Measurements from ENCODE around the gene TNK1.

DNA sequence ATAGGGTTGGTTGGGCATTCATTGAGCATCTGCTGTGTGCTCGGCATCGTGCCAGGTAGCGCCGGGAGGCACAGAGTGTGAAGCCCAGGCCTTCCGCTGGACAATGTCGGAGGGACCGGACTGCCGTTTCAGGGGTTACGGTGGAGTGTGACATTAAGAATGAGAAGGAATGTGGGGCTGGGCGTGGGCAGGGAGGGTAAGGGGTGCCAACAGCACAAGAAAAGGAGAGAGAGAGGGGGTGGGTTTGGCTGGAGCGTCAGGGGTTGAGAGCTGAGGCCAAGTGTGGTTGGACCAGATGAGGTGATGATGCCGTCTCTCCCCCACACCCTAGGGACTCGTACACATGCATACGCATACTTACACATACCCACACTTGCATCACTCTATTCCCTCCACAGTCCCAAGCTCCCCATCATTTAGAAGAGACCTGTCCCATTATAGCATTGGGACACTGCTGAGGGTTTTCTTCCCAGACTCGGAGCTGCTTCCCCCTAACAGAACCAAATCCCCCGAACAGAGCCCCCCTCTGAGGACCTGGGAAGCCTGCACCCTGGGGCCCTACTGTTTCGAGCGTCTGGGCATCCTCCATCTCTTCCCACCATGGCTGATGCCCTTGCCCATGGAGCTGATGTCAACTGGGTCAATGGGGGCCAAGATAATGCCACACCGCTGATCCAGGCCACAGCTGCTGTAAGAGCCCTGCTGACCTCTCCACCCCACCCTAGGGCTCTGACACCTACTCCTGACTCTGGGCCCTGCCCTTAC is 32.2 kb upstream of the TNK1 start:
- TF ChIP-seq GATA2 (IDR thresholded peaks at IDR 0.05; ENCODE audit: low read depth, low read length) (no peak), GATA3 (IDR thresholded peaks at IDR 0.05; ENCODE audit: low read depth, low read length) (no peak)

Data from SH-SY5Y (cell line).